Measurements from ENCODE around the gene OSGIN1.

The OSGIN1 gene

GRCh38 chr16:84000989-84001642 lies 48.1 kb downstream of the OSGIN1 start:
- DNase-seq (ENCODE audit: low read depth), result no peak
- TF ChIP-seq CTCF (IDR thresholded peaks at IDR 0.05; ENCODE audit: control insufficient read depth, insufficient read depth, low read depth, low read length, missing control alignments), result no peak
- H3K4me3 ChIP-seq (ENCODE audit: control insufficient read depth, low read depth, low read length), result no peak overlapping the region

DNA sequence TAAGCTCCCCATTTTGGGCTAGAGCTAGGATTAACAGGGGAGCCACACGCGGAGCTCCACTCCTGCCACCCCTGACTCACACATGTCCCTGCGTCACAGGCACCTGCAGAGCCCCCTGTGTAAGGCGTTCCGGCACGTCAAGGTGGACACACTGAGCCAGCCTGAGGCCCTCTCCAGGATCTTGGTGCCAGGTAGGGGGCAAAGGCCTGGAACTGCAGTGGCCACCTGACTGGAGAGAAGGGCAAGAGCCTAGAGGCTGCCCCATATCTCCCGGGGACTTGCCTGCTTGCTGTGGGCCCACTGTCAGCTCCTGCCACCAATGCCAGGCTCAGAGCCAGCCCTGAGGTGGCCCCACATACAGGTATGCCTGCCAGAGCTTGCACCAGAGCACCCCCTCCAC lies 48.7 kb downstream of the OSGIN1 start:
- H3K4me3 ChIP-seq (ENCODE audit: control insufficient read depth, low read depth, low read length), result no peak overlapping the region
- no peak for DNase-seq (ENCODE audit: low read depth)
- no peak for TF ChIP-seq CTCF (IDR thresholded peaks at IDR 0.05; ENCODE audit: control insufficient read depth, insufficient read depth, low read depth, low read length, missing control alignments)

DNA sequence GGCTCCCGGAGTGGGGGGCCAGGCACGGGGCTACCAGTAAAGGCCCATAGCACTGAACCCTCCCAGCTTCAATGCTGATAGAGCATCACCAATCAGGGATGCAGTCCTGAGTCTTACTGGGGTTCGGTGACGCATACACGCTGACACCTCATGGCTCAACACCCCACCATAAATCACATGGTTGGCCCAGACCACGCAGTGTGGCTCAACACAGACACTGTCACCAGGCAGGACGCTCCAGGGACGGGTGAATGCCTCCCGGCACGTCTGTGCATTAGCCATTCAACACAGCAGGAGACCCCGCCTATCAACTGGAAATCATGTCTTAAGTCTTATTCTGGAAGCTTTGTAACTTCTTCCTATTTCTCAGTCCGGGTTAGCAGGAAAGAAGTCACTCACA lies 50.0 kb downstream of the OSGIN1 start:
- H3K4me3 ChIP-seq (ENCODE audit: control insufficient read depth, low read depth, low read length), result no peak overlapping the region
- TF ChIP-seq CTCF (IDR thresholded peaks at IDR 0.05; ENCODE audit: control insufficient read depth, insufficient read depth, low read depth, low read length, missing control alignments), result no peak
- DNase-seq (ENCODE audit: low read depth), result no peak

GRCh38 chr16:84004442-84004841 lies 51.4 kb downstream of the OSGIN1 start:
- TF ChIP-seq CTCF (IDR thresholded peaks at IDR 0.05; ENCODE audit: control insufficient read depth, insufficient read depth, low read depth, low read length, missing control alignments), result no peak
- no peak for DNase-seq (ENCODE audit: low read depth)
- no peak overlapping the region for H3K4me3 ChIP-seq (ENCODE audit: control insufficient read depth, low read depth, low read length)

DNA sequence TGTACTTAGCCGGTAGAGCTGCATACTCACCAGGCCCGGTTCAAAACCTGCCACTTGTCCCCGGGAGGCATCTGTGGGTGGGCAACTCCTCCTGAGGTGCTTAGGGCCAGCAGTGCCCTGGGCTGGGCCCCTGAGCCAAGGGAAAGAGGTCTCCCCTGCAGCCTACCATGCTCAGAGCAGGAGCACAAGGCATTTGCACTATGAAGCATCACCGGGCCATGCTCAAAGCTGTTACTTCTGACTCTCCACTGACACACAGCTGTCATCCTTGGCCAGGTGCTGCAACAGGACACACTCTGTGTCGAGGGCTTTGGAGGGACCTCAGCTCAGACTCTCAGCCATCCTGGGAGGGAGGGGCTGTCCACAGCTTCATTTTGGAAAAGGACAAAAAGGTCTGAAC lies 52.4 kb downstream of the OSGIN1 start:
- DNase-seq (ENCODE audit: low read depth), result no peak
- H3K4me3 ChIP-seq (ENCODE audit: control insufficient read depth, low read depth, low read length), result no peak overlapping the region
- TF ChIP-seq CTCF (IDR thresholded peaks at IDR 0.05; ENCODE audit: control insufficient read depth, insufficient read depth, low read depth, low read length, missing control alignments), result no peak

DNA sequence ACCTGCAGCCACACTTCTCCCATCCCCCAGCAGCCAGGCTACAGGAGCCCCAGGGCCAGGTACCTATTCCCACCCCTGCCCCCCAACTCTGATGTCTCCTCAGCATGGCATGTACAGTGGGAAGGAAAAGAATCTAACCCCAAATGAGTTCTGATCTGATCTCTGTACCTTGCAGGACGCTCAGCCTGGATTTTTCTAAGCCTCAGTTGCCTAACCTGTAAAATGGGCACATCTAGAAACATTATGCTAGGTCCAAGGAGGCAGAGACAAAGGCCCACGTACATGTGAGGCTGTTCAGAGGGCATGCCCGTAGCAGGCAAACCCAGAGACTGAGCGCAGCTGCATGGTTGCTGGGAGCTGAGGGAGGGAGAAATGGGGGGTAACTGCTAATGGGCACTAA lies 54.5 kb downstream of the OSGIN1 start:
- H3K4me3 ChIP-seq (ENCODE audit: control insufficient read depth, low read depth, low read length), result no peak overlapping the region
- no peak for TF ChIP-seq CTCF (IDR thresholded peaks at IDR 0.05; ENCODE audit: control insufficient read depth, insufficient read depth, low read depth, low read length, missing control alignments)
- no peak for DNase-seq (ENCODE audit: low read depth)

- TF ChIP-seq CTCF (IDR thresholded peaks at IDR 0.05; ENCODE audit: control insufficient read depth, insufficient read depth, low read depth, low read length, missing control alignments), result no peak
- no peak overlapping the region for H3K4me3 ChIP-seq (ENCODE audit: control insufficient read depth, low read depth, low read length)
- no peak for DNase-seq (ENCODE audit: low read depth)
Observed at GRCh38 chr16:84007965-84008364, 54.9 kb downstream of the OSGIN1 start.
